Measurements from ENCODE around the gene TMSB15C. TPM values are rescaled to one million over a fixed set of nuclear protein-coding genes. Genes with fewer than 3 reads are reported as not detected.

The TMSB15C gene
- total and polyA plus RNA-seq, 2 donors (not counting 3 experiments of a cell fraction or from before 2014, with no cell fraction given), result 3.1 to 7.0 TPM

DNA sequence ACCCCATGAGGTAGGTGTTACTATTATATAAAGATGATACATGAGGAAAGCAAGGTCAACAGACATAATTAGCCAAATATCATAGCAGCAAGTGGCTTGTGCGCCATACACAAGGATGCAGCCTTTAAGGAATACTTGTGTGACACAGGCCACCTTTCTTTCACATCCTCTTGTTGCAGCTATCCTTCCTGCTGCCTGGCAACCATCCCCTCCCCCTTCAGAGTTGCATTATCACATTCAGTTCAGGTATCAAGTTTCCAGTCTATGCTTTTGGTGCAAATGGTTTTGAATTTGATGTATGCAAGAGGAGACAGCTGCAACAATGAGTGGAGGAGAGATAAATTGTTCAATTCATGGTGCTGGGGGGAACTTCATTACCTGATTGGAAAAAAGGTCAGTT is 42.7 kb upstream of the TMSB15C start:
- Histone ChIP-seq H4K20me1 (replicated peaks; ENCODE audit: control insufficient read depth, extremely low read depth, insufficient read depth, low read length) (no peaks in the 10 kb centered on the region), H3K27ac (ENCODE audit: insufficient read depth, low read depth, low read length) (no peak overlapping the region), H3K4me2 (ENCODE audit: insufficient read depth, low read length) (no peak overlapping the region), H3K4me3 (replicated peaks in 1 of 3; ENCODE audit: insufficient read depth in 1 of 3, low read depth in 1 of 3, low read length in 3 of 3) (no peak overlapping the region), H3K79me2 (ENCODE audit: control insufficient read depth, insufficient read depth, low read length) (no peaks in the 10 kb centered on the region), H3K9me3 (replicated peaks; ENCODE audit: control insufficient read depth, insufficient read depth, low read length) (no peaks in the 10 kb centered on the region), H3K36me3 (ENCODE audit: control insufficient read depth in 2 of 2, extremely low read depth in 1 of 2, insufficient read depth in 2 of 2, low read length in 2 of 2) (no peaks in the 10 kb centered on the region), H3K9ac (replicated peaks; ENCODE audit: extremely low read depth, insufficient read depth, low read length) (no peak overlapping the region), H2AFZ (ENCODE audit: low read depth, low read length) (no peak overlapping the region), H3K9me1 (replicated peaks; ENCODE audit: control insufficient read depth, extremely low read depth, insufficient read depth, low read length) (no peaks in the 10 kb centered on the region), H3K27me3 (ENCODE audit: control insufficient read depth in 2 of 2, insufficient read depth in 2 of 2, low read length in 2 of 2) (no peaks in the 10 kb centered on the region), H3K4me1 (ENCODE audit: control insufficient read depth, extremely low read depth, insufficient read depth, low read length) (peaks cover 10% of the 10 kb centered on the region)
- FAIRE-seq, result no peak
- TF ChIP-seq FOS (IDR thresholded peaks at IDR 0.05; ENCODE audit: borderline replicate concordance, insufficient read depth, low read length) (no peak), POLR2AphosphoS5 (IDR thresholded peaks at IDR 0.05; ENCODE audit: insufficient read depth, low read depth, low read length) (no peak), JUN (IDR thresholded peaks at IDR 0.05; ENCODE audit: borderline replicate concordance, insufficient read depth, insufficient read length, low read depth) (no peak), MYC (IDR thresholded peaks at IDR 0.05; ENCODE audit: low read depth, low read length) (no peak), EZH2 (IDR thresholded peaks at IDR 0.05; ENCODE audit: borderline replicate concordance, low read depth, low read length, severe bottlenecking) (no peak), GATA2 (IDR thresholded peaks at IDR 0.05; ENCODE audit: insufficient read depth, insufficient read length, low read depth, low read length) (no peak), POLR2A (IDR thresholded peaks at IDR 0.05; ENCODE audit: low read depth, low read length) (no peak)
- TF ChIP-seq, protein P1, sequence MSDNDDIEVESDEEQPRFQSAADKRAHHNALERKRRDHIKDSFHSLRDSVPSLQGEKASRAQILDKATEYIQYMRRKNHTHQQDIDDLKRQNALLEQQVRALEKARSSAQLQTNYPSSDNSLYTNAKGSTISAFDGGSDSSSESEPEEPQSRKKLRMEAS (IDR thresholded peaks at IDR 0.05; ENCODE audit: insufficient read depth, insufficient read length), result no peak
- TF ChIP-seq, protein P2, sequence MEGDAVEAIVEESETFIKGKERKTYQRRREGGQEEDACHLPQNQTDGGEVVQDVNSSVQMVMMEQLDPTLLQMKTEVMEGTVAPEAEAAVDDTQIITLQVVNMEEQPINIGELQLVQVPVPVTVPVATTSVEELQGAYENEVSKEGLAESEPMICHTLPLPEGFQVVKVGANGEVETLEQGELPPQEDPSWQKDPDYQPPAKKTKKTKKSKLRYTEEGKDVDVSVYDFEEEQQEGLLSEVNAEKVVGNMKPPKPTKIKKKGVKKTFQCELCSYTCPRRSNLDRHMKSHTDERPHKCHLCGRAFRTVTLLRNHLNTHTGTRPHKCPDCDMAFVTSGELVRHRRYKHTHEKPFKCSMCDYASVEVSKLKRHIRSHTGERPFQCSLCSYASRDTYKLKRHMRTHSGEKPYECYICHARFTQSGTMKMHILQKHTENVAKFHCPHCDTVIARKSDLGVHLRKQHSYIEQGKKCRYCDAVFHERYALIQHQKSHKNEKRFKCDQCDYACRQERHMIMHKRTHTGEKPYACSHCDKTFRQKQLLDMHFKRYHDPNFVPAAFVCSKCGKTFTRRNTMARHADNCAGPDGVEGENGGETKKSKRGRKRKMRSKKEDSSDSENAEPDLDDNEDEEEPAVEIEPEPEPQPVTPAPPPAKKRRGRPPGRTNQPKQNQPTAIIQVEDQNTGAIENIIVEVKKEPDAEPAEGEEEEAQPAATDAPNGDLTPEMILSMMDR (IDR thresholded peaks at IDR 0.05; ENCODE audit: extremely low read depth in 1 of 2, insufficient read depth in 1 of 2, low read depth in 1 of 2, low read length in 2 of 2), result no peak
- intact Hi-C loops (cut with micrococcal nuclease), result no loop called here
- ChIA-PET POLR2A (no interaction called here), CTCF (no interaction called here)
- no TSS peak for BruUV-seq (replicated peaks)
- dilution Hi-C loops (cut with MboI; ENCODE audit: extremely low pct_ligation_motif_present, low sequenced_read_pairs), result no loop called here
- DNase-seq (ENCODE audit: low read depth, low spot score), result no peak

All from endothelial cell of umbilical vein (primary cell).